HepG2 (cell line): ENCODE data around the gene RFXANK. TPM values are rescaled to one million over a fixed set of nuclear protein-coding genes. Genes with fewer than 3 reads are reported as not detected.

Experiments
- AGO2 ChIP-seq: fragments of 200-400 bp; formaldehyde crosslinking; optimal IDR thresholded peaks from 2 replicates; pipeline ENCODE3; 2017; ENCODE audit warnings: mild to moderate bottlenecking, low read depth, low read length, moderate library complexity
- ARHGAP35 ChIP-seq: sonication (generic); formaldehyde crosslinking; IDR thresholded peaks from 2 replicates; pipeline ENCODE4 v1.9.0; 2022; ENCODE audit warnings: mild to moderate bottlenecking, inconsistent platforms, moderate library complexity, missing genetic modification reagents, borderline replicate concordance
- GATA4 ChIP-seq: sonication (generic); IDR thresholded peaks from 2 replicates; pipeline ENCODE4 v1.6.1; 2016; ENCODE audit warnings: antibody characterized with exemption, low read depth, borderline replicate concordance
- HINFP ChIP-seq: sonication (generic); formaldehyde crosslinking; IDR thresholded peaks from 2 replicates; pipeline ENCODE4 v1.4.0; 2020; ENCODE audit warnings: low read depth, mild to moderate bottlenecking, missing genetic modification reagents
- KMT2B ChIP-seq: IDR thresholded peaks from 2 replicates; pipeline ENCODE4 v1.6.1; 2016; ENCODE audit warnings: missing genetic modification reagents, missing compliant biosample characterization
- MXD3 ChIP-seq: IDR thresholded peaks from 2 replicates; pipeline ENCODE4 v1.6.1; 2016; ENCODE audit warnings: mild to moderate bottlenecking, missing biosample characterization, missing genetic modification reagents
- NCOR1 ChIP-seq: fragments of 200-600 bp; sonication (generic); IDR thresholded peaks from 2 replicates; pipeline ENCODE4 v1.7.0; 2017; ENCODE audit warnings: antibody characterized with exemption, low read length, borderline replicate concordance
- PRPF4 ChIP-seq: fragments of 200-400 bp; formaldehyde crosslinking; IDR thresholded peaks from 2 replicates; pipeline ENCODE4 v1.6.1; 2016; ENCODE audit warnings: low read length, low read depth; ENCODE audit not compliant: poor library complexity, severe bottlenecking
- RFX3 ChIP-seq: IDR thresholded peaks from 2 replicates; pipeline ENCODE4 v1.6.1; 2016; ENCODE audit warnings: missing biosample characterization, missing genetic modification reagents
- SPEN ChIP-seq: sonication (generic); formaldehyde crosslinking; IDR thresholded peaks from 2 replicates; pipeline ENCODE4 v1.5.1; 2020; ENCODE audit warnings: low read depth, mild to moderate bottlenecking, missing genetic modification reagents
- TAF1 ChIP-seq: sonication (generic); formaldehyde crosslinking; IDR thresholded peaks from 2 replicates; pipeline ENCODE4 v1.4.0; 2020; ENCODE audit warnings: missing genetic modification reagents
- U2AF2 ChIP-seq: fragments of 200-400 bp; formaldehyde crosslinking; IDR thresholded peaks from 2 replicates; pipeline ENCODE4 v1.6.1; 2017; ENCODE audit warnings: low read depth, mild to moderate bottlenecking, low read length
- ZBTB21 ChIP-seq: sonication (generic); formaldehyde crosslinking; IDR thresholded peaks from 2 replicates; pipeline ENCODE4 v1.4.0; 2020; ENCODE audit warnings: missing genetic modification reagents
- ZC3H13 ChIP-seq: sonication (generic); formaldehyde crosslinking; IDR thresholded peaks from 2 replicates; pipeline ENCODE4 v1.8.1; 2023; ENCODE audit warnings: mild to moderate bottlenecking, missing genetic modification reagents, moderate library complexity
- ZNF232 ChIP-seq: sonication (generic); formaldehyde crosslinking; IDR thresholded peaks from 2 replicates; pipeline ENCODE4 v1.4.0; 2020; ENCODE audit warnings: missing genetic modification reagents, borderline replicate concordance
- ZNF24 ChIP-seq: fragments of 450-650 bp; IDR thresholded peaks from 2 replicates; pipeline ENCODE4 v1.6.1; 2017; ENCODE audit warnings: antibody characterized with exemption, mild to moderate bottlenecking
- ZNF34 ChIP-seq: sonication (generic); formaldehyde crosslinking; IDR thresholded peaks from 2 replicates; pipeline ENCODE4 v1.4.0; 2020; ENCODE audit warnings: mild to moderate bottlenecking, missing genetic modification reagents, borderline replicate concordance
- ZNF547 ChIP-seq: sonication (generic); formaldehyde crosslinking; IDR thresholded peaks from 2 replicates; pipeline ENCODE4 v1.5.1; 2020; ENCODE audit warnings: mild to moderate bottlenecking, missing genetic modification reagents
- ZNF574 ChIP-seq: sonication (generic); formaldehyde crosslinking; IDR thresholded peaks from 2 replicates; pipeline ENCODE4 v1.4.0; 2020; ENCODE audit warnings: missing genetic modification reagents
- ZNF703 ChIP-seq: sonication (generic); formaldehyde crosslinking; IDR thresholded peaks from 2 replicates; pipeline ENCODE4 v1.5.1; 2020; ENCODE audit warnings: missing genetic modification reagents, mild to moderate bottlenecking, moderate library complexity, borderline replicate concordance
- ZNF781 ChIP-seq: sonication (generic); formaldehyde crosslinking; IDR thresholded peaks from 2 replicates; pipeline ENCODE4 v1.5.1; 2020; ENCODE audit warnings: borderline replicate concordance, mild to moderate bottlenecking, missing genetic modification reagents; ENCODE audit errors: not compliant biosample characterization
- ZNF790 ChIP-seq: sonication (generic); formaldehyde crosslinking; IDR thresholded peaks from 2 replicates; pipeline ENCODE4 v1.8.0; 2022; ENCODE audit warnings: missing genetic modification reagents, mild to moderate bottlenecking, borderline replicate concordance
- ZSCAN12 ChIP-seq: sonication (generic); formaldehyde crosslinking; IDR thresholded peaks from 2 replicates; pipeline ENCODE4 v1.9.0; 2021; ENCODE audit warnings: mild to moderate bottlenecking, missing genetic modification reagents
- polyA plus RNA-seq, 8 experiments: library from polyadenylated mRNA; depleted of rRNA in 3 of 8; stranded (reverse) in 7 of 8; unstranded in 1 of 8; fragments of >200 nt; fragmentation: Illumina TruSeq in 4 of 8; extraction: Trizol in 4 of 8; gene quantifications; 2 replicates each; pipeline versions ENCODE4 v1.2.1 to v1.2.3, GENCODE V29; 2011 to 2016; ENCODE audit warnings: low read depth in 4 of 8, missing spikeins in 1 of 8, mixed read lengths in 1 of 8; ENCODE audit not compliant: insufficient read depth in 1 of 8
- total RNA-seq, 5 experiments: library from RNA; depleted of rRNA; stranded (reverse); fragments of >200 nt; fragmentation: Illumina TruSeq; extraction: Trizol; gene quantifications; 2 replicates each; pipeline ENCODE4 v1.2.3, GENCODE V29; 2016; ENCODE audit warnings: low read depth in 1 of 5
- TF ChIP-seq, protein P1 (sequence below): sonication (generic); formaldehyde crosslinking; IDR thresholded peaks from 2 replicates; pipeline ENCODE4 v1.5.0; 2020; ENCODE audit warnings: missing genetic modification reagents

The RFXANK gene
- total and polyA plus RNA-seq, 2 of the 13 experiments (the other 11 are each of a cell fraction or from before 2014, with no cell fraction given): 49.9 to 80.7 TPM

- TF ChIP-seq, protein P1, sequence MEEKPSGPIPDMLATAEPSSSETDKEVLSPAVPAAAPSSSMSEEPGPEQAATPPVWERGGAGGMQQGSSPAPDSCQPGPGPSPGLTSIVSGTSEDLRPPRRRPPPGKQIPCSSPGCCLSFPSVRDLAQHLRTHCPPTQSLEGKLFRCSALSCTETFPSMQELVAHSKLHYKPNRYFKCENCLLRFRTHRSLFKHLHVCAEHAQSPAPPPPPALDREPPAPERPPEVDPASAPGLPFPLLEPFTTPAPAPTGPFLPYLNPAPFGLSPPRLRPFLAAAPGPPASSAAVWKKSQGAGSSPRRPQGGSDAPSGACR: peak; percentile 90; the same call in 1 of the 2 replicates
- peak; percentile 90 for TF ChIP-seq TAF1 (CRISPR knock-in tag)
- peak; percentile 60; the same call in 1 of the 2 replicates for TF ChIP-seq ZNF34 (CRISPR knock-in tag)
- peak; percentile 79 for TF ChIP-seq AGO2
- 0 out of 2 replicates have a peak, but pooled peaks have one; percentile 34 for TF ChIP-seq ZNF24
- TF ChIP-seq U2AF2: 0 out of 2 replicates have a peak, but pooled peaks have one; percentile 52
- peak; percentile 83; the same call in 1 of the 2 replicates for TF ChIP-seq ZNF547 (CRISPR knock-in tag)
- TF ChIP-seq ZNF790: no peak
- no peak for TF ChIP-seq ZBTB21 (CRISPR knock-in tag)
- no peak for TF ChIP-seq ZSCAN12 (CRISPR knock-in tag)
- no peak for TF ChIP-seq PRPF4
- TF ChIP-seq RFX3: no peak; the same call in 1 of the 2 replicates
- TF ChIP-seq SPEN: peak; percentile 92
- no peak; the same call in 1 of the 2 replicates for TF ChIP-seq ZNF232 (CRISPR knock-in tag)
- 0 out of 2 replicates have a peak, but pooled peaks have one; percentile 48 for TF ChIP-seq HINFP (CRISPR knock-in tag)
- no peak; the same call in 1 of the 2 replicates for TF ChIP-seq GATA4
- peak; percentile 92 for TF ChIP-seq ZNF574 (CRISPR knock-in tag)
- peak; percentile 85 for TF ChIP-seq KMT2B (CRISPR knock-in tag)
- TF ChIP-seq MXD3 (CRISPR knock-in tag): peak; percentile 61; the same call in 1 of the 2 replicates
- no peak for TF ChIP-seq ZNF781 (CRISPR knock-in tag)
- peak; percentile 58; the same call in 1 of the 2 replicates for TF ChIP-seq NCOR1
- 0 out of 2 replicates have a peak, but pooled peaks have one; percentile 34 for TF ChIP-seq ZNF703 (CRISPR knock-in tag)
- TF ChIP-seq ARHGAP35 (CRISPR knock-in tag): peak; percentile 82; the same call in 1 of the 2 replicates
- peak; percentile 57; the same call in 1 of the 2 replicates for TF ChIP-seq ZC3H13
Measured at GRCh38 chr19:19192078-19192882, at the start of gene RFXANK, which contains the start of gene BORCS8 (continued).
